ENCODE data around the gene ACRBP.
"Not testable (repeated sequence)": the region's sequence is repeated elsewhere in the genome, so short reads cannot be mapped to it uniquely, and the experiment has no call there.

The ACRBP gene

GRCh38 chr12:6613776-6614512, 33.3 kb downstream of the ACRBP start:
- no peaks in the 10 kb centered on the region for H3K9me3 Mint-ChIP-seq
- H3K4me3 Mint-ChIP-seq: no peak overlapping the region
- no peaks in the 10 kb centered on the region for H3K36me3 Mint-ChIP-seq (ENCODE audit: low read depth)
- H3K27me3 Mint-ChIP-seq (ENCODE audit: low read depth): no peaks in the 10 kb centered on the region
- peaks cover 31% of the 10 kb centered on the region for H3K4me1 Mint-ChIP-seq (ENCODE audit: low read depth)
- no peak overlapping the region for H3K27ac Mint-ChIP-seq

- no peak overlapping the region for H3K4me3 Mint-ChIP-seq
- H3K9me3 Mint-ChIP-seq: no peaks in the 10 kb centered on the region
- peaks cover 31% of the 10 kb centered on the region for H3K4me1 Mint-ChIP-seq (ENCODE audit: low read depth)
- no peaks in the 10 kb centered on the region for H3K27me3 Mint-ChIP-seq (ENCODE audit: low read depth)
- no peaks in the 10 kb centered on the region for H3K36me3 Mint-ChIP-seq (ENCODE audit: low read depth)
- H3K27ac Mint-ChIP-seq: peak overlapping the region; percentile 65
Observed at GRCh38 chr12:6613015-6613775, 34.0 kb downstream of the ACRBP start.

GRCh38 chr12:6612652-6613014, 34.6 kb downstream of the ACRBP start:
- no peaks in the 10 kb centered on the region for H3K36me3 Mint-ChIP-seq (ENCODE audit: low read depth)
- H3K27ac Mint-ChIP-seq: peak overlapping the region; percentile 65
- no peaks in the 10 kb centered on the region for H3K9me3 Mint-ChIP-seq
- H3K4me1 Mint-ChIP-seq (ENCODE audit: low read depth): peaks cover 28% of the 10 kb centered on the region
- H3K4me3 Mint-ChIP-seq: peak overlapping the region; percentile 46
- no peaks in the 10 kb centered on the region for H3K27me3 Mint-ChIP-seq (ENCODE audit: low read depth)

GRCh38 chr12:6612247-6612646, 35.0 kb downstream of the ACRBP start:
- Mint-ChIP-seq H3K27ac (peak overlapping the region; percentile 65), H3K4me1 (ENCODE audit: low read depth) (peaks cover 27% of the 10 kb centered on the region), H3K27me3 (ENCODE audit: low read depth) (no peaks in the 10 kb centered on the region), H3K9me3 (no peaks in the 10 kb centered on the region), H3K36me3 (ENCODE audit: low read depth) (no peaks in the 10 kb centered on the region), H3K4me3 (peak overlapping the region; percentile 46)

GRCh38 chr12:6608592-6609281, 38.5 kb downstream of the ACRBP start:
- no peak overlapping the region for H3K4me3 Mint-ChIP-seq

GRCh38 chr12:6607751-6608591, 39.3 kb downstream of the ACRBP start:
- peaks cover 43% of the 10 kb centered on the region for H3K4me1 Mint-ChIP-seq (ENCODE audit: low read depth)
- no peaks in the 10 kb centered on the region for H3K27me3 Mint-ChIP-seq (ENCODE audit: low read depth)
- H3K27ac Mint-ChIP-seq: no peak overlapping the region
- peaks cover 17% of the 10 kb centered on the region for H3K36me3 Mint-ChIP-seq (ENCODE audit: low read depth)
- no peaks in the 10 kb centered on the region for H3K9me3 Mint-ChIP-seq
- no peak overlapping the region for H3K4me3 Mint-ChIP-seq

More at GRCh38 chr12:6608592-6609281, 38.5 kb downstream of the ACRBP start:
- H3K4me1 Mint-ChIP-seq (ENCODE audit: low read depth): peaks cover 40% of the 10 kb centered on the region
- H3K9me3 Mint-ChIP-seq: no peaks in the 10 kb centered on the region
- peaks cover 12% of the 10 kb centered on the region for H3K36me3 Mint-ChIP-seq (ENCODE audit: low read depth)
- no peaks in the 10 kb centered on the region for H3K27me3 Mint-ChIP-seq (ENCODE audit: low read depth)
- H3K27ac Mint-ChIP-seq: no peak overlapping the region

GRCh38 chr12:6606331-6607131, 40.7 kb downstream of the ACRBP start:
- Mint-ChIP-seq H3K27me3 (ENCODE audit: low read depth) (no peaks in the 10 kb centered on the region), H3K27ac (peak overlapping the region; percentile 86), H3K9me3 (no peaks in the 10 kb centered on the region), H3K4me3 (peak overlapping the region; percentile 95), H3K4me1 (ENCODE audit: low read depth) (peaks cover 41% of the 10 kb centered on the region), H3K36me3 (ENCODE audit: low read depth) (peaks cover 26% of the 10 kb centered on the region)

GRCh38 chr12:6605421-6606330, 41.6 kb downstream of the ACRBP start:
- H3K36me3 Mint-ChIP-seq (ENCODE audit: low read depth): peaks cover 35% of the 10 kb centered on the region
- H3K9me3 Mint-ChIP-seq: no peaks in the 10 kb centered on the region
- peak overlapping the region; percentile 86 for H3K27ac Mint-ChIP-seq
- H3K4me3 Mint-ChIP-seq: peak overlapping the region; percentile 95
- H3K27me3 Mint-ChIP-seq (ENCODE audit: low read depth): no peaks in the 10 kb centered on the region
- peaks cover 36% of the 10 kb centered on the region for H3K4me1 Mint-ChIP-seq (ENCODE audit: low read depth)

- H3K9me3 Mint-ChIP-seq: no peaks in the 10 kb centered on the region
- H3K27me3 Mint-ChIP-seq (ENCODE audit: low read depth): no peaks in the 10 kb centered on the region
- peaks cover 47% of the 10 kb centered on the region for H3K36me3 Mint-ChIP-seq (ENCODE audit: low read depth)
- peak overlapping the region; percentile 95 for H3K4me3 Mint-ChIP-seq
- H3K27ac Mint-ChIP-seq: peak overlapping the region; percentile 86
- H3K4me1 Mint-ChIP-seq (ENCODE audit: low read depth): peaks cover 38% of the 10 kb centered on the region
Observed at GRCh38 chr12:6604259-6605029, 42.8 kb downstream of the ACRBP start.

GRCh38 chr12:6603095-6603567, 44.1 kb downstream of the ACRBP start:
- Mint-ChIP-seq H3K27ac (peak overlapping the region; percentile 68), H3K4me3 (peak overlapping the region; percentile 68), H3K27me3 (ENCODE audit: low read depth) (no peaks in the 10 kb centered on the region), H3K9me3 (no peaks in the 10 kb centered on the region), H3K4me1 (ENCODE audit: low read depth) (peaks cover 39% of the 10 kb centered on the region), H3K36me3 (ENCODE audit: low read depth) (peaks cover 56% of the 10 kb centered on the region)

GRCh38 chr12:6602526-6602925, 44.7 kb downstream of the ACRBP start:
- H3K27me3 Mint-ChIP-seq (ENCODE audit: low read depth): no peaks in the 10 kb centered on the region
- H3K27ac Mint-ChIP-seq: peak overlapping the region; percentile 68
- H3K9me3 Mint-ChIP-seq: no peaks in the 10 kb centered on the region
- peaks cover 39% of the 10 kb centered on the region for H3K4me1 Mint-ChIP-seq (ENCODE audit: low read depth)
- no peak overlapping the region for H3K4me3 Mint-ChIP-seq
- H3K36me3 Mint-ChIP-seq (ENCODE audit: low read depth): peaks cover 61% of the 10 kb centered on the region

GRCh38 chr12:6595673-6596072, 51.6 kb downstream of the ACRBP start:
- Mint-ChIP-seq H3K36me3 (ENCODE audit: low read depth) (peaks cover 76% of the 10 kb centered on the region), H3K4me1 (ENCODE audit: low read depth) (peaks cover 19% of the 10 kb centered on the region)
- H3K27ac Mint-ChIP-seq; H3K9me3 Mint-ChIP-seq; H3K4me3 Mint-ChIP-seq; H3K27me3 Mint-ChIP-seq (ENCODE audit: low read depth): not testable (repeated sequence)
